ENCODE measurements around the gene ONECUT2. TPM values are rescaled to one million over a fixed set of nuclear protein-coding genes. Genes with fewer than 3 reads are reported as not detected.

Gene ONECUT2
- total RNA-seq, 2 donors from 2014 or later = 0.03 TPM

Other genes with a start within 250 kb of the ONECUT2 start
- not detected for gene ST8SIA3, start 82.8 kb upstream of the ONECUT2 start, total RNA-seq
- gene FECH, start 151.3 kb downstream of the ONECUT2 start, total RNA-seq = 10 to 100 TPM; 20.8 to 25.2 TPM
- gene NARS1, start 186.5 kb downstream of the ONECUT2 start, total RNA-seq = 100 to 1,000 TPM in 1 of 2 donors, 10 to 100 TPM in 1; 88.7 to 124 TPM

Data from left cardiac atrium (tissue), 2 donors.